Hepatocyte (in vitro differentiated cells): Measurements from ENCODE around the gene DNAH7. TPM values are rescaled to one million over a fixed set of nuclear protein-coding genes. Genes with fewer than 3 reads are reported as not detected.

ENCODE experiments used
- DNase-seq: peaks from one replicate; pipeline ENCODE4 v3.0.0-alpha.2; 2016; ENCODE audit warnings: low spot score
- H2AFZ ChIP-seq: fragments of 200-600 bp; sonication (generic); 2 replicates; pipeline ENCODE4 v1.6.0; 2016; ENCODE audit warnings: antibody characterized with exemption, mild to moderate bottlenecking
- H3K27ac ChIP-seq: fragments of 200-600 bp; sonication (generic); 2 replicates; pipeline ENCODE4 v1.5.1; 2016; ENCODE audit warnings: mild to moderate bottlenecking
- H3K27me3 ChIP-seq: fragments of 200-600 bp; sonication (generic); 2 replicates; pipeline ENCODE4 v1.6.1; 2016
- H3K36me3 ChIP-seq: fragments of 200-600 bp; sonication (generic); replicated peaks from 2 replicates; pipeline ENCODE4 v1.5.1; 2016; ENCODE audit warnings: low read depth; ENCODE audit not compliant: insufficient read depth
- H3K4me1 ChIP-seq: fragments of 200-600 bp; sonication (generic); 2 replicates; pipeline ENCODE4 v1.5.1; 2016; ENCODE audit warnings: mild to moderate bottlenecking, moderate library complexity; ENCODE audit not compliant: insufficient read depth
- H3K4me2 ChIP-seq: fragments of 200-600 bp; sonication (generic); 2 replicates; pipeline ENCODE4 v1.6.0; 2016
- H3K4me3 ChIP-seq: fragments of 200-600 bp; sonication (generic); 2 replicates; pipeline ENCODE4 v1.5.1; 2016; ENCODE audit warnings: mild to moderate bottlenecking
- H3K79me2 ChIP-seq: fragments of 200-600 bp; sonication (generic); 2 replicates; pipeline ENCODE4 v1.6.0; 2017; ENCODE audit warnings: mild to moderate bottlenecking
- H3K9me2 ChIP-seq: fragments of 200-600 bp; sonication (generic); replicated peaks from 2 replicates; pipeline ENCODE4 v1.6.0; 2017; ENCODE audit warnings: mild to moderate bottlenecking; ENCODE audit not compliant: insufficient read depth
- H3K9me3 ChIP-seq: fragments of 200-600 bp; sonication (generic); 2 replicates; pipeline ENCODE4 v1.5.1; 2016; ENCODE audit warnings: low read depth, mild to moderate bottlenecking
- H4K20me1 ChIP-seq: fragments of 200-600 bp; sonication (generic); 2 replicates; pipeline ENCODE4 v1.6.0; 2016; ENCODE audit warnings: mild to moderate bottlenecking; ENCODE audit not compliant: insufficient read depth, poor library complexity, severe bottlenecking
- CTCF ChIP-seq: fragments of 200-600 bp; sonication (generic); IDR thresholded peaks from 2 replicates; pipeline ENCODE4 v1.5.1; 2016; ENCODE audit warnings: antibody characterized with exemption, mild to moderate bottlenecking; ENCODE audit not compliant: poor library complexity
- EZH2 ChIP-seq: fragments of 200-600 bp; sonication (generic); IDR thresholded peaks from 2 replicates; pipeline ENCODE4 v1.6.1; 2016; ENCODE audit warnings: antibody characterized with exemption, mild to moderate bottlenecking, borderline replicate concordance
- EZH2phosphoT487 ChIP-seq: fragments of 200-600 bp; sonication (generic); IDR thresholded peaks from one replicate; pipeline ENCODE4 v1.6.1; 2018; ENCODE audit warnings: antibody characterized with exemption, mild to moderate bottlenecking, low read depth, moderate library complexity; ENCODE audit not compliant: unreplicated experiment, severe bottlenecking
- WGBS: methylation state at CpG from one replicate; pipeline ENCODE4 v1.1.6; 2016; ENCODE audit warnings: low lambda C conversion rate; ENCODE audit errors: missing lambda C conversion rate; 5-methylcytosine and 5-hydroxymethylcytosine counted together
- polyA plus RNA-seq: library from polyadenylated mRNA; unstranded; fragments of >200 nt; fragmentation: Nextera tagmentation; extraction: Ambion mirVana; gene quantifications from 2 replicates; pipeline ENCODE4 v1.2.1, GENCODE V29; 2016
- total RNA-seq: library from RNA; depleted of rRNA; stranded (reverse); fragments of >200 nt; gene quantifications from 2 replicates; pipeline ENCODE4 v1.2.3, GENCODE V29; 2014

DNAH7 gene
- total and polyA plus RNA-seq, 2 experiments from 2014 or later: 0.29 to 1.2 TPM

- no peaks in the 10 kb centered on the region for H3K9me2 ChIP-seq
- WGBS: 88% methylated on average over 1 of the region's 1 CpG
- no peaks in the 10 kb centered on the region for H3K9me3 ChIP-seq
- H3K4me3 ChIP-seq: no peak overlapping the region
- H3K4me2 ChIP-seq: no peak overlapping the region
- no peaks in the 10 kb centered on the region for H3K4me1 ChIP-seq
- H2AFZ ChIP-seq: no peak overlapping the region
- no peak for TF ChIP-seq EZH2phosphoT487
- no peak for TF ChIP-seq EZH2
- TF ChIP-seq CTCF: no peak
- no peaks in the 10 kb centered on the region for H3K79me2 ChIP-seq
- H3K27me3 ChIP-seq: no peaks in the 10 kb centered on the region
- peaks cover 4% of the 10 kb centered on the region for H3K36me3 ChIP-seq
- no peaks in the 10 kb centered on the region for H4K20me1 ChIP-seq
- no peak for DNase-seq
- no peak overlapping the region for H3K27ac ChIP-seq
These were observed 336.1 kb downstream of the DNAH7 start for GRCh38 chr2:195732574-195732973.

GRCh38 chr2:195730912-195731311, 337.7 kb downstream of the DNAH7 start:
- 98% methylated on average over 3 of the region's 3 CpGs for WGBS
- TF ChIP-seq CTCF: no peak
- TF ChIP-seq EZH2: no peak
- no peak for TF ChIP-seq EZH2phosphoT487
- Histone ChIP-seq H3K27me3 (no peaks in the 10 kb centered on the region), H3K9me3 (no peaks in the 10 kb centered on the region), H2AFZ (no peak overlapping the region), H3K36me3 (peaks cover 4% of the 10 kb centered on the region), H3K4me1 (no peaks in the 10 kb centered on the region), H3K79me2 (no peaks in the 10 kb centered on the region), H3K9me2 (no peaks in the 10 kb centered on the region), H3K4me3 (no peak overlapping the region), H3K4me2 (no peak overlapping the region), H4K20me1 (no peaks in the 10 kb centered on the region), H3K27ac (no peak overlapping the region)
- DNase-seq: no peak

- no peak for DNase-seq
- Histone ChIP-seq H3K79me2 (no peaks in the 10 kb centered on the region), H3K4me3 (no peak overlapping the region), H3K27me3 (no peaks in the 10 kb centered on the region), H3K36me3 (peaks cover 4% of the 10 kb centered on the region), H3K9me3 (no peaks in the 10 kb centered on the region), H4K20me1 (no peaks in the 10 kb centered on the region), H2AFZ (no peak overlapping the region), H3K4me1 (no peaks in the 10 kb centered on the region), H3K27ac (no peak overlapping the region), H3K9me2 (no peaks in the 10 kb centered on the region), H3K4me2 (no peak overlapping the region)
- no peak for TF ChIP-seq EZH2phosphoT487
- no peak for TF ChIP-seq CTCF
- no peak for TF ChIP-seq EZH2
- 97% methylated on average over 4 of the region's 4 CpGs for WGBS
These were observed 341.5 kb downstream of the DNAH7 start for GRCh38 chr2:195727106-195727505.

GRCh38 chr2:195722075-195722474, 346.6 kb downstream of the DNAH7 start:
- 96% methylated on average over 1 of the region's 1 CpG for whole genome bisulfite sequencing
- TF ChIP-seq EZH2phosphoT487 (no peak), CTCF (no peak), EZH2 (no peak)

More at GRCh38 chr2:195722075-195722474, 346.6 kb downstream of the DNAH7 start:
- H3K79me2 ChIP-seq: no peaks in the 10 kb centered on the region
- H3K4me3 ChIP-seq: no peak overlapping the region
- no peaks in the 10 kb centered on the region for H3K36me3 ChIP-seq
- H3K4me2 ChIP-seq: no peak overlapping the region
- no peaks in the 10 kb centered on the region for H3K4me1 ChIP-seq
- DNase-seq: no peak
- H4K20me1 ChIP-seq: no peaks in the 10 kb centered on the region
- no peaks in the 10 kb centered on the region for H3K9me2 ChIP-seq
- H3K27me3 ChIP-seq: no peaks in the 10 kb centered on the region
- no peaks in the 10 kb centered on the region for H3K9me3 ChIP-seq
- H3K27ac ChIP-seq: no peak overlapping the region
- H2AFZ ChIP-seq: no peak overlapping the region
